GM12878 (cell line): Measurements from ENCODE around the gene IL1RAP. TPM values are rescaled to one million over a fixed set of nuclear protein-coding genes. Genes with fewer than 3 reads are reported as not detected.
A peak's percentile ranks its signal among the peaks of the same experiment; 100 is the strongest.

ENCODE experiments used
- ATAC-seq: fragments of 200-7000 bp; cut with Tn5 transposase; 3 replicates; pipeline ENCODE4 v1.9.1; 2020; ENCODE audit warnings: mild to moderate bottlenecking, moderate library complexity
- Bru-seq: library from RNA; stranded (reverse); fragments of 400-500 nt; gene quantifications from one replicate; lab custom pipeline; 2021; lab: Mats Ljungman, UMichigan
- BruChase-seq, 2 experiments: library from RNA; stranded (reverse); fragments of 400-500 nt; gene quantifications; one replicate each; lab custom pipeline; 2021; lab: Mats Ljungman, UMichigan
- BruUV-seq: library from RNA; stranded (reverse); fragments of 400-500 nt; replicated peaks from 2 replicates; lab custom pipeline; 2021; lab: Mats Ljungman, UMichigan
- CTCF ChIA-PET: fragments of 300-600 bp; sonication (Branson Sonifier 250); formaldehyde crosslinking; extraction: SDS; loops from one replicate; lab custom pipeline; 2021; ENCODE audit warnings: inconsistent platforms; lab: Yijun Ruan, JAX
- POLR2A ChIA-PET: fragments of 350-600 bp; formaldehyde crosslinking; extraction: SDS; loops from one replicate; lab custom pipeline; 2021; ENCODE audit warnings: inconsistent platforms; lab: Charles Lee
- RAD21 ChIA-PET: fragments of 300-600 bp; sonication (Branson Sonifier 250); formaldehyde crosslinking; loops from one replicate; lab custom pipeline; 2023; ENCODE audit warnings: antibody characterized with exemption; ENCODE audit not compliant: unreplicated experiment; lab: Charles Lee
- SMC1A ChIA-PET: fragments of 300-600 bp; sonication (Branson Sonifier 250); formaldehyde crosslinking; loops from one replicate; lab custom pipeline; 2023; ENCODE audit not compliant: unreplicated experiment, uncharacterized antibody; lab: Charles Lee
- DNase-seq: peaks from one replicate; pipeline ENCODE4 v3.0.0-alpha.2; 2011; ENCODE audit warnings: low read depth, low spot score
- FAIRE-seq: peaks from 3 replicates; lab custom pipeline; 2011; peaks lifted over from hg19 to GRCh38; lab: Jason Lieb, UNC
- H2AFZ ChIP-seq: 2 replicates; pipeline ENCODE4 v1.6.0; 2011; ENCODE audit warnings: low read depth, low read length, control low read depth; ENCODE audit not compliant: control insufficient read depth
- H3K27ac ChIP-seq: 2 replicates; pipeline ENCODE4 v1.5.1; 2011; ENCODE audit warnings: control low read depth; ENCODE audit not compliant: control insufficient read depth, insufficient read depth
- H3K27me3 ChIP-seq, 2 experiments: replicated peaks in 1 of 2; 2 replicates each; pipeline versions ENCODE4 v1.6.0 to v1.6.1; 2011; ENCODE audit warnings: low read length in 1 of 2; ENCODE audit not compliant: control insufficient read depth in 2 of 2, insufficient read depth in 2 of 2
- H3K36me3 ChIP-seq, 2 experiments: 2 replicates each; pipeline ENCODE4 v1.5.1; 2011; ENCODE audit warnings: low read length in 1 of 2; ENCODE audit not compliant: control insufficient read depth in 2 of 2, insufficient read depth in 2 of 2
- H3K4me1 ChIP-seq: 2 replicates; pipeline ENCODE4 v1.6.1; 2011; ENCODE audit warnings: mild to moderate bottlenecking, low read length, moderate library complexity, mixed read lengths; ENCODE audit not compliant: control insufficient read depth, insufficient read depth
- H3K4me2 ChIP-seq: 2 replicates; pipeline ENCODE4 v1.6.0; 2011; ENCODE audit warnings: control low read depth; ENCODE audit not compliant: control insufficient read depth, insufficient read depth
- H3K4me3 ChIP-seq: fragments of 200-600 bp; sonication (generic); 2 replicates; pipeline ENCODE4 v1.5.1; 2016
- H3K79me2 ChIP-seq: 2 replicates; pipeline ENCODE4 v1.6.0; 2011; ENCODE audit warnings: low read length; ENCODE audit not compliant: control insufficient read depth, insufficient read depth
- H3K9ac ChIP-seq: 2 replicates; pipeline ENCODE4 v1.8.0; 2011; ENCODE audit warnings: low read length, control low read depth, mixed read lengths; ENCODE audit not compliant: control insufficient read depth, insufficient read depth
- H3K9me3 ChIP-seq: replicated peaks from 3 replicates; pipeline ENCODE4 v1.5.1; 2011; ENCODE audit warnings: mild to moderate bottlenecking, low read length; ENCODE audit not compliant: control insufficient read depth, insufficient read depth
- H4K20me1 ChIP-seq: 2 replicates; pipeline ENCODE4 v1.6.0; 2011; ENCODE audit not compliant: control insufficient read depth, insufficient read depth
- ATF2 ChIP-seq: IDR thresholded peaks from 2 replicates; pipeline ENCODE4 v1.6.1; 2012; ENCODE audit warnings: low read length, inconsistent platforms
- BHLHE40 ChIP-seq, 2 experiments: fragments of 450-650 bp in 1 of 2; IDR thresholded peaks; 2 replicates each; pipeline ENCODE4 v1.6.1; 2011 to 2017; ENCODE audit warnings: low read depth in 2 of 2, borderline replicate concordance in 1 of 2, improper control_type of control experiment in 1 of 2, low read length in 1 of 2, mild to moderate bottlenecking in 1 of 2
- CTCF ChIP-seq, 3 experiments: IDR thresholded peaks in 2 of 3; conservative IDR thresholded peaks in 1 of 3; 2 replicates each; pipeline ENCODE4 v1.5.1; 2011; ENCODE audit warnings: low read depth in 3 of 3, low read length in 3 of 3, mild to moderate bottlenecking in 3 of 3, control low read depth in 2 of 3, moderate library complexity in 2 of 3, inconsistent platforms in 1 of 3, mixed read lengths in 1 of 3; ENCODE audit not compliant: control insufficient read depth in 2 of 3, insufficient read depth in 1 of 3; ENCODE audit errors: extremely low read depth in 1 of 3
- GATAD2B ChIP-seq: fragments of 450-650 bp; conservative IDR thresholded peaks from 2 replicates; pipeline ENCODE4 v1.6.1; 2017; ENCODE audit warnings: low read depth, mild to moderate bottlenecking, moderate library complexity
- RB1 ChIP-seq: fragments of 450-650 bp; formaldehyde crosslinking; IDR thresholded peaks from 2 replicates; pipeline ENCODE4 v1.6.1; 2017; ENCODE audit warnings: mild to moderate bottlenecking, borderline replicate concordance
- SIN3A ChIP-seq: IDR thresholded peaks from 2 replicates; pipeline ENCODE4 v1.6.1; 2012; ENCODE audit warnings: low read depth, low read length, improper control_type of control experiment
- SMAD1 ChIP-seq: fragments of 450-650 bp; IDR thresholded peaks from 2 replicates; pipeline ENCODE4 v1.6.1; 2018; ENCODE audit warnings: mild to moderate bottlenecking, low read depth; ENCODE audit not compliant: partially characterized antibody
- ZNF687 ChIP-seq: fragments of 450-650 bp; IDR thresholded peaks from 2 replicates; pipeline ENCODE4 v1.6.1; 2017; ENCODE audit warnings: mild to moderate bottlenecking, moderate library complexity
- WGBS: methylation state at CpG from one replicate; pipeline ENCODE4 v1.1.6; 2016; ENCODE audit warnings: low lambda C conversion rate; ENCODE audit not compliant: insufficient replicate concordance, insufficient coverage; ENCODE audit errors: missing lambda C conversion rate; 5-methylcytosine and 5-hydroxymethylcytosine counted together
- in situ Hi-C: fragments of 300-500 bp; cut with MboI; formaldehyde crosslinking; loops from 9 replicates; pipeline ENCODE4 v1.14.3; 2018; ENCODE audit warnings: mixed read lengths
- intact Hi-C: fragments of 100-400 bp; cut with micrococcal nuclease; formaldehyde crosslinking; loops from one replicate; pipeline ENCODE4 v1.14.2; 2022; ENCODE audit not compliant: unreplicated experiment
- long read RNA-seq, 2 experiments: library from polyadenylated mRNA; unstranded; transcript quantifications; one replicate each; pipeline ENCODE4 v2.0.0, GENCODE V29; 2019 to 2020
- polyA minus RNA-seq, 3 experiments: library from RNA; depleted of rRNA, polyadenylated mRNA; stranded (reverse); fragments of >200 nt; gene quantifications; 2 replicates each; pipeline ENCODE4 v1.2.3, GENCODE V29; 2011
- polyA plus RNA-seq, 11 experiments: library from polyadenylated mRNA; depleted of rRNA in 4 of 11; unstranded in 6 of 11; stranded (reverse) in 5 of 11; fragments of >200 nt; fragmentation: Nextera tagmentation in 4 of 11; fragmentation: Illumina TruSeq in 1 of 11; extraction: Ambion mirVana in 4 of 11; extraction: Trizol in 1 of 11; gene quantifications; 1 replicate in 1 of 11; 2 replicates in 10 of 11; pipeline versions ENCODE4 v1.2.1 to v1.2.3, GENCODE V29; 2011 to 2016; ENCODE audit warnings: inconsistent platforms in 2 of 11, missing spikeins in 2 of 11, low read depth in 1 of 11
- total RNA-seq, 4 experiments: library from RNA; depleted of rRNA in 3 of 4; stranded (reverse); fragments of >200 nt in 3 of 4; fragmentation: Illumina TruSeq in 1 of 4; extraction: Trizol in 1 of 4; gene quantifications; 2 replicates each; pipeline versions ENCODE4 v1.2.1 to v1.2.3, GENCODE V29; 2013 to 2021

Gene IL1RAP
- total RNA-seq (2013; cell fraction: nucleolus; rRNA removed) = 4.3 and 4.7 TPM in 2 replicates
- 0.17 and 0.38 TPM in 2 replicates for total RNA-seq (2014; rRNA removed)
- 0.46 and 0.58 TPM in 2 replicates for total RNA-seq (2014; rRNA removed; fragmentation: Illumina TruSeq; extraction: Trizol)
- 0.21 and 0.44 TPM in 2 replicates for total RNA-seq (2021)
- 0.14 TPM for polyA plus RNA-seq (2011; ENCODE audit: low read depth)
- polyA plus RNA-seq (2011; rRNA removed) = 0.73 and 0.88 TPM in 2 replicates
- 0.87 and 0.88 TPM in 2 replicates for polyA plus RNA-seq (2011; cell fraction: cytosol; rRNA removed)
- polyA plus RNA-seq (2011; cell fraction: nucleus; rRNA removed) = 0.70 and 0.88 TPM in 2 replicates
- 0.22 and 0.58 TPM in 2 replicates for polyA plus RNA-seq (2012)
- polyA plus RNA-seq (2014; fragmentation: Illumina TruSeq; extraction: Trizol) = 0.22 and 1.6 TPM in 2 replicates
- under 1 TPM in 1 of 2 experiments, not detected in 1; 0.38 TPM for polyA plus RNA-seq (2014; fragmentation: Nextera tagmentation; extraction: Ambion mirVana)
- polyA plus RNA-seq (2014; rRNA removed) = 0.28 and 0.30 TPM in 2 replicates
- 1 to 10 TPM in 1 of 2 experiments, under 1 TPM in 1; 0.79 to 1.0 TPM for polyA plus RNA-seq (2016; fragmentation: Nextera tagmentation; extraction: Ambion mirVana)
- polyA minus RNA-seq (2011; rRNA and poly(A)+ RNA removed) = 4.3 TPM in 2 replicates
- 2.1 TPM in 1 of 2 replicates, not detected in the other for polyA minus RNA-seq (2011; cell fraction: cytosol; rRNA and poly(A)+ RNA removed)
- polyA minus RNA-seq (2011; cell fraction: nucleus; rRNA and poly(A)+ RNA removed) = 3.1 and 4.8 TPM in 2 replicates
- percentile 36 among the genes with signal in this experiment for Bru-seq, nascent RNA
- percentile 21 among the genes with signal in this experiment for BruChase-seq, experiment 1, labeled RNA remaining after a 6-hour chase
- percentile 26 among the genes with signal in this experiment for BruChase-seq, experiment 2, labeled RNA remaining after a 2-hour chase
- long read RNA-seq, experiment 1 = 0 reads
- long read RNA-seq, experiment 2, partial matches to known transcripts = 0 of 4 reads
- long read RNA-seq, experiment 2, other reads (novel, unspliced or antisense) = 2 of 4 reads

- SMC1A ChIA-PET = interaction anchor here (0.6 to 1.2 kb wide), 3 partner anchors 130 to 577 kb away, joined by 3 read pairs; no protein-coding TSS in a partner anchor
- no peaks in the 10 kb centered on the region for H3K4me1 ChIP-seq
- no peaks in the 10 kb centered on the region for H3K79me2 ChIP-seq
- H3K9ac ChIP-seq = peak within 1 kb of the TSS; percentile 50; the same call in 1 of the 2 replicates
- WGBS = under 1% methylated on average over 75 of the region's 76 CpGs
- no peaks in the 10 kb centered on the region for H3K36me3 ChIP-seq
- peak; percentile 47 for DNase-seq
- in situ Hi-C loops (no loop called here), intact Hi-C loops (no loop called here)
- no peak within 1 kb of the TSS for H3K27ac ChIP-seq
- H3K27me3 ChIP-seq = no peaks in the 10 kb centered on the region; a peak in 1 of 4 replicates
- H3K9me3 ChIP-seq = no peaks in the 10 kb centered on the region; the same call in 2 of the 3 replicates
- BruUV-seq = no TSS peak
- peak; percentile 56 for FAIRE-seq
- peak within 1 kb of the TSS; percentile 98 for H3K4me2 ChIP-seq
- RAD21 ChIA-PET = no interaction called here
- peak within 1 kb of the TSS; percentile 91 for H2AFZ ChIP-seq
- POLR2A ChIA-PET = no interaction called here
- CTCF ChIA-PET = interaction anchor here (0.6 to 1.5 kb wide), 5 partner anchors 110 to 1616 kb away, joined by 3 to 4 read pairs (median 3); no protein-coding TSS in a partner anchor
- ATAC-seq = peak; percentile 100
- peak within 1 kb of the TSS; percentile 73 for H3K4me3 ChIP-seq
- H4K20me1 ChIP-seq = no peaks in the 10 kb centered on the region
- peak; percentile 83; the same call in 1 of the 2 replicates for TF ChIP-seq RB1
- peak; percentile 8 to 41; a peak in 2 of 4 replicates for TF ChIP-seq BHLHE40 (IDR thresholded peaks at IDR 0.05; ENCODE audit: borderline replicate concordance in 1 of 2, low read depth in 2 of 2, low read length in 1 of 2)
- peak; percentile 86 for TF ChIP-seq GATAD2B
- TF ChIP-seq SMAD1 = no peak
- TF ChIP-seq SIN3A = no peak
- TF ChIP-seq ATF2 = no peak
- TF ChIP-seq ZNF687 = 0 out of 2 replicates have a peak, but pooled peaks have one; percentile 28
- peak; percentile 42 to 48 (median 44); a peak in 4 of 6 replicates for TF ChIP-seq CTCF (IDR thresholded peaks at IDR 0.05 in 2 of 3, conservative IDR thresholded peaks at IDR 0.05 in 1 of 3; ENCODE audit: control insufficient read depth in 2 of 3, extremely low read depth in 1 of 3, insufficient read depth in 1 of 3, low read depth in 3 of 3, low read length in 3 of 3)
These were observed at the start of gene IL1RAP for GRCh38 chr3:190513409-190514370. IL1RAP (plus strand) TSS chr3:190514085; CDS start chr3:190564290, 50,205 bp downstream.
